Body of pancreas (tissue), 4 donors: Measurements from ENCODE around the gene ARSJ. TPM values are rescaled to one million over a fixed set of nuclear protein-coding genes. Genes with fewer than 3 reads are reported as not detected.

ENCODE experiments used
- ATAC-seq: fragments of 150-250 bp; one replicate; pipeline ENCODE4 v1.9.1; 2016
- DNase-seq, 4 donors: peaks; one replicate each; pipeline ENCODE4 v3.0.0-alpha.2; 2019
- H3K27ac ChIP-seq, 4 donors: fragments of 200-600 bp; sonication (generic); 1 replicate in 3 of 4; 2 replicates in 1 of 4; pipeline versions ENCODE4 v1.5.1 to v1.6.1; 2016 to 2019; ENCODE audit warnings: mild to moderate bottlenecking in 1 of 4, mixed read lengths in 1 of 4, moderate library complexity in 1 of 4
- H3K27me3 ChIP-seq, 2 donors: fragments of 200-600 bp; sonication (generic); one replicate each; pipeline ENCODE4 v1.6.0; 2016; ENCODE audit warnings: mild to moderate bottlenecking in 1 of 2
- H3K36me3 ChIP-seq, 2 donors: fragments of 200-600 bp; sonication (generic); replicated peaks in 1 of 2; 2 replicates each; pipeline ENCODE4 v1.5.1; 2016; ENCODE audit warnings: low read depth in 2 of 2; ENCODE audit not compliant: insufficient read depth in 1 of 2
- H3K4me1 ChIP-seq: fragments of 200-600 bp; sonication (generic); one replicate; pipeline ENCODE4 v1.6.0; 2016
- H3K4me3 ChIP-seq, 2 donors: fragments of 200-600 bp; sonication (generic); 1 replicate in 1 of 2; 2 replicates in 1 of 2; pipeline ENCODE4 v1.5.1; 2016 to 2019
- H3K9me3 ChIP-seq, 3 donors: fragments of 200-600 bp; sonication (generic); 1 replicate in 2 of 3; 2 replicates in 1 of 3; pipeline ENCODE4 v1.5.1; 2016
- CTCF ChIP-seq, 7 experiments: fragments of 450-650 bp in 4 of 7; fragments of 200-600 bp in 3 of 7; sonication (generic) in 3 of 7; IDR thresholded peaks; one replicate each; pipeline ENCODE4 v1.5.1; 2016 to 2019; ENCODE audit warnings: antibody characterized with exemption in 7 of 7
- POLR2A ChIP-seq, 3 donors: fragments of 450-650 bp; IDR thresholded peaks; one replicate each; pipeline ENCODE4 v1.6.1; 2016; ENCODE audit warnings: antibody characterized with exemption in 3 of 3, mild to moderate bottlenecking in 2 of 3
- WGBS, 2 donors: methylation state at CpG; one replicate each; pipeline ENCODE4 v1.1.5; 2017; 5-methylcytosine and 5-hydroxymethylcytosine counted together
- intact Hi-C: fragments of 100-400 bp; cut with DNase I; formaldehyde crosslinking; loops from one replicate; pipeline ENCODE4 v1.15.1; 2023
- total RNA-seq, 2 donors: library from RNA; depleted of rRNA; stranded (reverse); fragments of >200 nt; gene quantifications; one replicate each; pipeline ENCODE4 v1.1.0, GENCODE V29; 2016

ARSJ gene
- total RNA-seq, 2 donors from 2014 or later: 3.4 to 3.6 TPM

- no peak for DNase-seq
- Histone ChIP-seq H3K36me3 (no peaks in the 10 kb centered on the region), H3K4me3 (no peak overlapping the region), H3K27ac (no peak overlapping the region), H3K4me1 (no peaks in the 10 kb centered on the region), H3K27me3 (no peaks in the 10 kb centered on the region), H3K9me3 (no peaks in the 10 kb centered on the region)
- no peak for TF ChIP-seq CTCF (IDR thresholded peaks at IDR 0.05)
- TF ChIP-seq POLR2A (IDR thresholded peaks at IDR 0.05): no peak
- intact Hi-C loops: no loop called here
- no peak for ATAC-seq
- 61 to 64% methylated on average over 3 of the region's 3 CpGs for WGBS, 2 donors
Measured at GRCh38 chr4:113921089-113921794, 58.2 kb downstream of the ARSJ start.

GRCh38 chr4:113919611-113920010, 59.8 kb downstream of the ARSJ start:
- Histone ChIP-seq H3K4me3 (no peak overlapping the region), H3K36me3 (no peaks in the 10 kb centered on the region), H3K27ac (no peak overlapping the region), H3K4me1 (no peaks in the 10 kb centered on the region), H3K27me3 (no peaks in the 10 kb centered on the region), H3K9me3 (no peaks in the 10 kb centered on the region)
- intact Hi-C loops: no loop called here
- DNase-seq (no peak), ATAC-seq (no peak)
- WGBS, 2 donors: 94% methylated on average over 1 of the region's 1 CpG
- TF ChIP-seq POLR2A (IDR thresholded peaks at IDR 0.05) (no peak), CTCF (IDR thresholded peaks at IDR 0.05) (no peak)

- no peak for ATAC-seq
- Histone ChIP-seq H3K27me3 (no peaks in the 10 kb centered on the region), H3K36me3 (no peaks in the 10 kb centered on the region), H3K4me3 (no peak overlapping the region), H3K27ac (no peak overlapping the region), H3K4me1 (no peaks in the 10 kb centered on the region), H3K9me3 (no peaks in the 10 kb centered on the region)
- 47 to 81% methylated on average over 5 of the region's 5 CpGs for WGBS, 2 donors
- DNase-seq: no peak
- intact Hi-C loops: no loop called here
- no peak for TF ChIP-seq POLR2A (IDR thresholded peaks at IDR 0.05)
- TF ChIP-seq CTCF (IDR thresholded peaks at IDR 0.05): no peak
Measured at GRCh38 chr4:113919145-113919544, 60.3 kb downstream of the ARSJ start.

- Histone ChIP-seq H3K4me3 (no peak overlapping the region), H3K36me3 (no peaks in the 10 kb centered on the region), H3K9me3 (no peaks in the 10 kb centered on the region), H3K4me1 (no peaks in the 10 kb centered on the region), H3K27ac (no peak overlapping the region), H3K27me3 (peaks cover 0 to 4% of the 10 kb centered on the region in 2 donors)
- ATAC-seq: no peak
- no peak for DNase-seq
- intact Hi-C loops: no loop called here
- TF ChIP-seq CTCF (IDR thresholded peaks at IDR 0.05) (peak in 1 of 7 experiments; percentile 18), POLR2A (IDR thresholded peaks at IDR 0.05) (no peak)
Measured at GRCh38 chr4:113908829-113909228, 70.6 kb downstream of the ARSJ start.

GRCh38 chr4:113907559-113907958, 71.9 kb downstream of the ARSJ start:
- WGBS, 2 donors: 92% methylated on average over 1 of the region's 1 CpG
- no peak for ATAC-seq
- H3K36me3 ChIP-seq: no peaks in the 10 kb centered on the region
- H3K27ac ChIP-seq: no peak overlapping the region
- intact Hi-C loops: no loop called here
- H3K4me1 ChIP-seq: peaks cover 8% of the 10 kb centered on the region
- H3K27me3 ChIP-seq: no peaks in the 10 kb centered on the region
- TF ChIP-seq CTCF (IDR thresholded peaks at IDR 0.05): no peak
- no peak for TF ChIP-seq POLR2A (IDR thresholded peaks at IDR 0.05)
- H3K9me3 ChIP-seq: no peaks in the 10 kb centered on the region
- no peak overlapping the region for H3K4me3 ChIP-seq
- DNase-seq: no peak
